RKO (cell line): Measurements from ENCODE around the gene ZIC5.

Experiments used
- DNase-seq: peaks from one replicate; pipeline ENCODE4 v3.0.0-alpha.2; 2016; ENCODE audit warnings: low spot score

Gene ZIC5

DNA sequence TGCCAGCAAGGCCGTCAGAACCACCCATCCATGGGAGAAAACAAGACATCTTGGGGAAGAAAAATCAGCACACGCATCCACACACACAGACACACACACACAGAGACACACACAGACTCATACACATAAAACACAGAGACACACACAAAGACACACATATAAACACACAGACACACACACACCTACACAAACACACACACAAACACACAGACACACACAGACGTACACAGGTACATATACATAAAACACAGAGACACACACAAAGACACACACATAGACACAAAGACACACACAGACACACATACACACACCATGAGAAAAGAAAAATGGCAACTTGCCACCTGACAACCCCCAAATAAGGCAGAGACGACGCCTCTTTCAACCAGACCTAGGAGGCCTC lies 40.6 kb downstream of the ZIC5 start:
- DNase-seq = no peak

DNA sequence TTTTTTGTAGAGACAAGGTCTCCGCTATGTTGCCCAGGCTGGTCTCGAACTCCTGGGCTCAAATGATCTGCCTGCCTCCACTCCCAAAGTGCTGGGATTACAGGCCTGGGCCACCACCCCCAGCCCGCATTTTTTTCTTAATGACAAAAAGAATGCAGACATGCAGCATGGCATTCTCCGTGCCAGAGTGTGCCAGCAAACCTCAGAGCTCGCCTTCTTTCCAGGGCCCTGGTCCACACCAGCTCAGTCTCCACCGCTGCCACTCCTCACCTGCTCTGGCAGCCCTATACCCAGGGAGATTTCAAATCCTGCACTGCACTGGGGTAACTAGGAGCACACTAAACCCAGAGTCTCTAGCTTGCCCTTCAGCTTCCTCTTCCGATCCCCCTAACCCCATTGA lies 41.7 kb downstream of the ZIC5 start:
- no peak for DNase-seq

GRCh38 chr13:99926014-99926731 lies 45.4 kb downstream of the ZIC5 start:
- DNase-seq = peak; percentile 35

- DNase-seq = no peak
These were observed 47.5 kb downstream of the ZIC5 start for GRCh38 chr13:99923877-99924582.

- DNase-seq = no peak
These were observed 48.7 kb downstream of the ZIC5 start for GRCh38 chr13:99922631-99923404.

GRCh38 chr13:99919132-99919531 lies 52.4 kb downstream of the ZIC5 start:
- no peak for DNase-seq

DNA sequence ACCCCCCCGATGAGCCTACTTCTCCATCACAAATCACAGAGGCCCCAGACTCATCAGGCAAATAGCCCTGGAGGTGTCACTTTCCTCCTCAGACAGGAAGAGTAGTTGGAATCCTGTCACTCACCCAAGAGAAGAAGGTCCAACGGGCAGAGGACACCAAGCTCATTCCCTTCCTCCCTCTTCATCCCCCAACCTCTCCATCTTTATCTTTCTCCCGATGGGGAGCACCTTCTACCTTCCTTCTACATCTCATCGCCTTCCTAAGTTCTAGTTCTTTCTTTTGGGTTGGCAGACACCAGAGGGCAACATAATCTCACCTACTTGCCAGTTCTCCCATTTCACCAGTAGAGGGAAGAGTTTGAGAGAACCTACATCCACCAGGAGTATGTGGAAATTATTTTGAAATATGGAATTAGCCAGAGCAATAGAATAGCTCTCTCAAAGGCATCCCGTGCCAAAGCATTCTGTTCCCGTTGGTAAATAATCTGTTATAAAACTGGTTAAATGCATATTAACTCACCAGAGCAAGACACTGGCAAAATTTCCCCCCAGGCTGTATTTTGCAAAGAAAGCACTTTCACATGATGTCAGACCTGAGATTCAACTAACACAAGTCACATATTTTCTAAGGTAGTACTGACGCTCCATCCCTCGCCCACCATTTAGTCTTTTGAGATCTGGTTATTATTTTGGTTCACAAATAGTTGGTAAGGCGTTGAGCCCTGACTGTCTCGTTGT lies 55.0 kb downstream of the ZIC5 start:
- peak; percentile 65 for DNase-seq

GRCh38 chr13:99913167-99913566 lies 58.4 kb downstream of the ZIC5 start:
- DNase-seq = no peak
